ENCODE measurements around the gene HMBS.

DNA sequence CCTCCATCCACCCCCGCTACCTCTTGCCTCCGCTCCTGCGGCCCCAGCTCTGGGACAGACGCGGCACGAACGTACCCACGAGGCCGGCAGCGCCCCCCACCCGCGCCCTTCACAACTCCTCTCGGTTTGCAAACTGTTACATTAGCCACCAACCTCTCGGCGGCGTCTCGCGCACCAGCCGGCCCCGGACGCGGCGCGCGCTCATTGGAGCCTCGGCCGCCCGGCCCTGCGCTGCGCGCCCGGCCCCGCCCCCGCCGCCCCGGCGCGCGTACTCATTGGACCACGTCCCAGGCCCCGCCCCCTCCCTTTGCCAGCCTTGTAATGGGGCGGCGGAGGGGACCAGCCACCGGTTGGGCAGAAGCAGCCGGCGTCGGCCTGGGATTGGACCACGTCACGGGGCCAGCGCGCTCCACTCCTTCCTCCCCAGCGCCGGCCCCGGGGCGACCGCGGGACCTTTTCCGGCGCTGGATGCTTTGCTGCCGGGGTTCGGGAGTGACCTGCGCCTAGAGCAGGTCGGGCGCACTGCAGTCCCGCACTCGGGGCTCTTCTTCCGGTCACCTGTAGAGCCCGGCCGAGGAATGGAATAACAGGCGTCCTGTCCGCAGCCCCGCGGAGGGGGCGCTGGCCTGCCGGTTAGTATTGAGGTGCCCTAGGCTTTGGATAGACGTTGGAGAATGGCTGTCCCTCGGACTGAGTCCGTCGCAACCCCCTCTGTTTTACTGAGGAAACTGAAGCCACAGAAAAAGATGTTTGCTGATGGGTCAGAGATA, 27.5 kb upstream of the HMBS start, which contains the start of gene HYOU1:
- TF ChIP-seq, protein P1, sequence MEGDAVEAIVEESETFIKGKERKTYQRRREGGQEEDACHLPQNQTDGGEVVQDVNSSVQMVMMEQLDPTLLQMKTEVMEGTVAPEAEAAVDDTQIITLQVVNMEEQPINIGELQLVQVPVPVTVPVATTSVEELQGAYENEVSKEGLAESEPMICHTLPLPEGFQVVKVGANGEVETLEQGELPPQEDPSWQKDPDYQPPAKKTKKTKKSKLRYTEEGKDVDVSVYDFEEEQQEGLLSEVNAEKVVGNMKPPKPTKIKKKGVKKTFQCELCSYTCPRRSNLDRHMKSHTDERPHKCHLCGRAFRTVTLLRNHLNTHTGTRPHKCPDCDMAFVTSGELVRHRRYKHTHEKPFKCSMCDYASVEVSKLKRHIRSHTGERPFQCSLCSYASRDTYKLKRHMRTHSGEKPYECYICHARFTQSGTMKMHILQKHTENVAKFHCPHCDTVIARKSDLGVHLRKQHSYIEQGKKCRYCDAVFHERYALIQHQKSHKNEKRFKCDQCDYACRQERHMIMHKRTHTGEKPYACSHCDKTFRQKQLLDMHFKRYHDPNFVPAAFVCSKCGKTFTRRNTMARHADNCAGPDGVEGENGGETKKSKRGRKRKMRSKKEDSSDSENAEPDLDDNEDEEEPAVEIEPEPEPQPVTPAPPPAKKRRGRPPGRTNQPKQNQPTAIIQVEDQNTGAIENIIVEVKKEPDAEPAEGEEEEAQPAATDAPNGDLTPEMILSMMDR (IDR thresholded peaks at IDR 0.05): no peak; the same call in 1 of the 2 replicates
- peak; percentile 82 for TF ChIP-seq POLR2AphosphoS5 (IDR thresholded peaks at IDR 0.05; ENCODE audit: low read depth, low read length)
